ENCODE measurements around the gene IFT80. TPM values are rescaled to one million over a fixed set of nuclear protein-coding genes. Genes with fewer than 3 reads are reported as not detected.
A peak's percentile ranks its signal among the peaks of the same experiment; 100 is the strongest.

IFT80 gene
- total and polyA plus RNA-seq, 2 donors (not counting 1 experiment from before 2014, with no cell fraction given), result 38.4 to 75.0 TPM

DNA sequence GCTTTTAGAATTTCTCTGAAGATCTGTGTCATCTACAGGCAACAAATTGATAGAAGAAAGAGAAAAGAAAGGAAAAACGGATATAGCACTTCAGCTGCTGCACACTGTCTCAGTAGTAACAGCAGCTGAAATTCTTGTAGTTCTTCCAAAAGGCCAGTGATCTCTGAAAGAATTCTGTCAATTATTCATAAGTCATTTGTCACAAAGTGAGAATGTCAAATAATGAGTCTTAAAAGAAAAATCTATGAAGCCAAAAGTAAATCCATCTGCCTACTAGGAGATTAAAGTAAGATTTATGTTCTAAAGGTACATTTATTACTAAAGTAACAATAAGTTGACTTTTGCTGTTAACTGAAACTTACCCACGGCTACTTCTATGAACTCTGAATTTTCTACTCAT lies 24.6 kb downstream of the IFT80 start:
- H3K27me3 ChIP-seq (ENCODE audit: control insufficient read depth, insufficient read depth, low read length), result no peaks in the 10 kb centered on the region
- DNase-seq (ENCODE audit: low read depth in 2 of 2), result peak in 1 of 2 donors; percentile 36
- no peak for TF ChIP-seq EZH2 (IDR thresholded peaks at IDR 0.05; ENCODE audit: low read length, missing control alignments)
- TF ChIP-seq, protein P1, sequence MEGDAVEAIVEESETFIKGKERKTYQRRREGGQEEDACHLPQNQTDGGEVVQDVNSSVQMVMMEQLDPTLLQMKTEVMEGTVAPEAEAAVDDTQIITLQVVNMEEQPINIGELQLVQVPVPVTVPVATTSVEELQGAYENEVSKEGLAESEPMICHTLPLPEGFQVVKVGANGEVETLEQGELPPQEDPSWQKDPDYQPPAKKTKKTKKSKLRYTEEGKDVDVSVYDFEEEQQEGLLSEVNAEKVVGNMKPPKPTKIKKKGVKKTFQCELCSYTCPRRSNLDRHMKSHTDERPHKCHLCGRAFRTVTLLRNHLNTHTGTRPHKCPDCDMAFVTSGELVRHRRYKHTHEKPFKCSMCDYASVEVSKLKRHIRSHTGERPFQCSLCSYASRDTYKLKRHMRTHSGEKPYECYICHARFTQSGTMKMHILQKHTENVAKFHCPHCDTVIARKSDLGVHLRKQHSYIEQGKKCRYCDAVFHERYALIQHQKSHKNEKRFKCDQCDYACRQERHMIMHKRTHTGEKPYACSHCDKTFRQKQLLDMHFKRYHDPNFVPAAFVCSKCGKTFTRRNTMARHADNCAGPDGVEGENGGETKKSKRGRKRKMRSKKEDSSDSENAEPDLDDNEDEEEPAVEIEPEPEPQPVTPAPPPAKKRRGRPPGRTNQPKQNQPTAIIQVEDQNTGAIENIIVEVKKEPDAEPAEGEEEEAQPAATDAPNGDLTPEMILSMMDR (conservative IDR thresholded peaks at IDR 0.05 in 1 of 2, IDR thresholded peaks at IDR 0.05 in 1 of 2; ENCODE audit: low read depth in 1 of 2, low read length in 2 of 2), result no peak
- H3K4me3 ChIP-seq (replicated peaks in 1 of 4; ENCODE audit: control extremely low read depth in 1 of 4, insufficient read depth in 1 of 4, low read depth in 3 of 4, low read length in 4 of 4), result no peak overlapping the region
- no peak overlapping the region for H3K4me2 ChIP-seq (ENCODE audit: extremely low read depth, insufficient read depth, low read length)
- peaks cover 3% of the 10 kb centered on the region for H3K36me3 ChIP-seq (ENCODE audit: control insufficient read depth, insufficient read depth, low read length)
- H3K9ac ChIP-seq (ENCODE audit: insufficient read depth, low read length), result no peak overlapping the region
- H3K79me2 ChIP-seq (ENCODE audit: control insufficient read depth, insufficient read depth, low read length), result no peaks in the 10 kb centered on the region
- no peaks in the 10 kb centered on the region for H3K9me3 ChIP-seq (ENCODE audit: control insufficient read depth, insufficient read depth, low read depth, low read length)
- H3K4me1 ChIP-seq (ENCODE audit: control insufficient read depth, extremely low read depth, insufficient read depth, low read length), result peaks cover 16% of the 10 kb centered on the region
- no peak overlapping the region for H3K27ac ChIP-seq (ENCODE audit: insufficient read depth, low read length)
- H4K20me1 ChIP-seq (ENCODE audit: control insufficient read depth, extremely low read depth, insufficient read depth, low read length), result no peaks in the 10 kb centered on the region
- H2AFZ ChIP-seq (ENCODE audit: low read length), result no peak overlapping the region

- no peak overlapping the region for H3K4me3 ChIP-seq (replicated peaks in 1 of 4; ENCODE audit: control extremely low read depth in 1 of 4, insufficient read depth in 1 of 4, low read depth in 3 of 4, low read length in 4 of 4)
- no peaks in the 10 kb centered on the region for H3K27me3 ChIP-seq (ENCODE audit: control insufficient read depth, insufficient read depth, low read length)
- no peaks in the 10 kb centered on the region for H4K20me1 ChIP-seq (ENCODE audit: control insufficient read depth, extremely low read depth, insufficient read depth, low read length)
- TF ChIP-seq, protein P1 (conservative IDR thresholded peaks at IDR 0.05 in 1 of 2, IDR thresholded peaks at IDR 0.05 in 1 of 2; ENCODE audit: low read depth in 1 of 2, low read length in 2 of 2), result no peak
- TF ChIP-seq EZH2 (IDR thresholded peaks at IDR 0.05; ENCODE audit: low read length, missing control alignments), result no peak
- no peaks in the 10 kb centered on the region for H3K79me2 ChIP-seq (ENCODE audit: control insufficient read depth, insufficient read depth, low read length)
- H3K27ac ChIP-seq (ENCODE audit: insufficient read depth, low read length), result no peak overlapping the region
- DNase-seq (ENCODE audit: low read depth in 2 of 2), result no peak
- peaks cover 3% of the 10 kb centered on the region for H3K36me3 ChIP-seq (ENCODE audit: control insufficient read depth, insufficient read depth, low read length)
- peaks cover 16% of the 10 kb centered on the region for H3K4me1 ChIP-seq (ENCODE audit: control insufficient read depth, extremely low read depth, insufficient read depth, low read length)
- no peak overlapping the region for H2AFZ ChIP-seq (ENCODE audit: low read length)
- no peaks in the 10 kb centered on the region for H3K9me3 ChIP-seq (ENCODE audit: control insufficient read depth, insufficient read depth, low read depth, low read length)
- no peak overlapping the region for H3K9ac ChIP-seq (ENCODE audit: insufficient read depth, low read length)
- H3K4me2 ChIP-seq (ENCODE audit: extremely low read depth, insufficient read depth, low read length), result no peak overlapping the region
Measured at GRCh38 chr3:160373655-160374054, 25.4 kb downstream of the IFT80 start.

DNA sequence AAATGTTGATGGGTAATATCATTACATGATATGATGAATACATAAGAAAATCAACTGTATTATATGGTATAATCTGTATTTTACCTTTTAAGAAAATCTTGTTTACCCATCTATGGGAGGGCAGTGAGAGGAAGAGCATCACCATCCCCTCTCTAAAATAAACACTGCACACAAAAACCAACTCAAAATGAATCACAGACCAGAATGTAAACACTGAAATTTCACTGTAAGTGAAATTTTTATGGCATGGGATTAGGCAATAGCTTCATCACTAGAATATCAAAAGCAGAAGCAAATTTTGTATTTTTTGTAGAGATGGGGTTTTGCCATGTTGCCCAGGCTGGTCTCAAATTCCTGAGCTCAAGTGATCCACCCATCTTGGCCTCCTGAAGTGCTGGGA lies 26.2 kb downstream of the IFT80 start:
- TF ChIP-seq EZH2 (IDR thresholded peaks at IDR 0.05; ENCODE audit: low read length, missing control alignments), result no peak
- TF ChIP-seq, protein P1 (conservative IDR thresholded peaks at IDR 0.05 in 1 of 2, IDR thresholded peaks at IDR 0.05 in 1 of 2; ENCODE audit: low read depth in 1 of 2, low read length in 2 of 2), result no peak
- no peaks in the 10 kb centered on the region for H3K27me3 ChIP-seq (ENCODE audit: control insufficient read depth, insufficient read depth, low read length)
- DNase-seq (ENCODE audit: low read depth in 2 of 2), result peak; percentile 53 to 83

More for the DNA sequence above, 26.2 kb downstream of the IFT80 start:
- Histone ChIP-seq H3K4me3 (replicated peaks in 1 of 4; ENCODE audit: control extremely low read depth in 1 of 4, insufficient read depth in 1 of 4, low read depth in 3 of 4, low read length in 4 of 4) (no peak overlapping the region), H3K4me1 (ENCODE audit: control insufficient read depth, extremely low read depth, insufficient read depth, low read length) (peaks cover 16% of the 10 kb centered on the region), H3K36me3 (ENCODE audit: control insufficient read depth, insufficient read depth, low read length) (peaks cover 3% of the 10 kb centered on the region), H3K9ac (ENCODE audit: insufficient read depth, low read length) (no peak overlapping the region), H3K4me2 (ENCODE audit: extremely low read depth, insufficient read depth, low read length) (no peak overlapping the region), H2AFZ (ENCODE audit: low read length) (no peak overlapping the region), H3K9me3 (ENCODE audit: control insufficient read depth, insufficient read depth, low read depth, low read length) (no peaks in the 10 kb centered on the region), H4K20me1 (ENCODE audit: control insufficient read depth, extremely low read depth, insufficient read depth, low read length) (no peaks in the 10 kb centered on the region), H3K27ac (ENCODE audit: insufficient read depth, low read length) (no peak overlapping the region), H3K79me2 (ENCODE audit: control insufficient read depth, insufficient read depth, low read length) (no peaks in the 10 kb centered on the region)

All from fibroblast of lung (primary cell).